ENCODE measurements around the gene SNX33.
"Not testable (repeated sequence)": the region's sequence is repeated elsewhere in the genome, so short reads cannot be mapped to it uniquely, and the experiment has no call there.

The SNX33 gene

GRCh38 chr15:75702436-75702835 lies 54.7 kb downstream of the SNX33 start:
- no peak for FAIRE-seq

GRCh38 chr15:75703440-75704262 lies 55.9 kb downstream of the SNX33 start:
- not testable (repeated sequence) for FAIRE-seq

GRCh38 chr15:75704263-75704615 lies 56.5 kb downstream of the SNX33 start:
- FAIRE-seq: no peak

DNA sequence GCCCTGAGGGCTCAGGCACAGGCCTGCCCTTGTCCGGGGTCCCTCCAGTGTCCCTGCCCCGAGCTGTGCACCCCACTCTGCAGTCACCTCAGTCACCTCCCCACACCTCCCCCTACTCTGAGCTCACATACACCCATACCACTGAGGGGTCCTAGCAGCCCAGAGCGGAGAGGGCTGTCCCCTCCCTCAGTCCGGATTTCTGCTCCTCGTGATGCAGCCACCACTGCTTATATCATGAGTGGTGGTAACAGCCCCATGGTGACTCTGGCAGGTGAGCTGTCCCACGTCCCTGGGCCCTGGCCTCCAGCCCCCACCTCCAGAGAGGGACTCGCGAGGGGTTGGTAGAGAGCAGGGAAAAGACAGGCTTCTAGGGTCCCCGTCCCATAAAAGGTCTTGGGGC lies 56.9 kb downstream of the SNX33 start:
- no peak for FAIRE-seq

DNA sequence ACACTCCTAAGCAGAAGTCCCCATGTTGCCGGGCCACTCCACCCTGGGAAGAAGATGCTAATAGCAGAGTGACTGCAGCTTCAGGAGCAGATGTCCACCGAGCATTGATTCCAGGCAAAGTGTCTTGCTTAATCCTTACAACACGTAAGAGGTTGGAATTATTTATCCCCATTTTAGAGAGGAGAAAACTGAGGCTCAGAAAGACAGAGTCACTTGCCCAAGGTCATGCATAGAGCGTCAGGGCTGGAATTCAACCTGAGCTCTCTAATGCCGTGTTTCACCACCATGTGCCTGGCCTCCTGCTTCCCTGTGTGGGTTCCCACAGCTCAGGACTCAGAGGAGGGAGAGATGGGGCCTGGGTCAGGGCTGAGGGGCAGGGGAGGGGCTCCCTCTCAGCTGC lies 57.7 kb downstream of the SNX33 start:
- not testable (repeated sequence) for FAIRE-seq

- no peak for FAIRE-seq
Measured at GRCh38 chr15:75705854-75706681, 58.4 kb downstream of the SNX33 start.

DNA sequence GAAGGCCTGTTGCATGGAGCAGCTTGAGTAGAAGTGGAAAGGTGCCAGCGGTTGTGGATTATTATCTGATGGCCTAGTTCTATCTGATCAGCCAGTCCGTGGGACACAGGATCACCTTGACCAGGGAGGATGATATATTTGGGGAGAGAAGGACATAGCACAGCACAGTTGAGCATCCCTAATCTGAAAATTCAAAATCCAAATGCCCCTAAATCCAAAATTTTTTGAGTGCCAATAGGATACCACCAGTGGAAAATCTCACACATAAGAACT lies 58.9 kb downstream of the SNX33 start:
- no peak for FAIRE-seq

DNA sequence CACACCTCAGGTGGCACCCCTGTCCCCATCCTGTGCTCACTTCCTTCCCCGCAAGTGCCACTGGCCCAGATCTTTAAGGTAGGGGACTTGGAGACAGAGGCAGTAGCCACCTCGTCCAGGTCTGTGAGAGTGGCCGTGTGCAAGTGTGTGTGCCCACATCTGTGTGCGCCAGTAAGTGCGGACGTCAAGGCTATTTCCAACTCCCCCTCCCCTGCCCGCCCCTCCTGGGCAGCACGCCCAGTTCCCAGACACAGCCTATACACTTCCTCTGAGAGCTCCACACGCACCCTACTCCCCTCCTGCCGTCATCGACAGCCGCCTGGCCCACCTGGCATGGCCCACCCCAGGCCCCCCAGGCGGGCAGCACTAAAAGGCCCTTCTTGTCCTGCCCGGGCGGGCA lies 61.7 kb downstream of the SNX33 start:
- FAIRE-seq: not testable (repeated sequence)

- not testable (repeated sequence) for FAIRE-seq
Measured at GRCh38 chr15:75710874-75711273, 63.2 kb downstream of the SNX33 start.

GRCh38 chr15:75711495-75711894 lies 63.8 kb downstream of the SNX33 start:
- not testable (repeated sequence) for FAIRE-seq

All from TTC549 (cell line).